Cardiac fibroblast (primary cell): ENCODE results near the gene WFDC1.

Experiments
- DNase-seq, 2 donors: peaks; one replicate each; pipeline versions ENCODE4 v3.0.0 to v3.0.0-alpha.2; 2010; ENCODE audit warnings: low read depth in 2 of 2
- H3K4me3 ChIP-seq, 2 donors: replicated peaks in 1 of 2; 1 replicate in 1 of 2; 2 replicates in 1 of 2; pipeline ENCODE4 v1.5.1; 2011; ENCODE audit warnings: low read depth in 2 of 2, low read length in 2 of 2, mild to moderate bottlenecking in 2 of 2, moderate library complexity in 1 of 2
- CTCF ChIP-seq: IDR thresholded peaks from one replicate; pipeline ENCODE4 v1.5.1; 2011; ENCODE audit warnings: low read depth, mild to moderate bottlenecking, low read length, inconsistent platforms

WFDC1 gene

DNA sequence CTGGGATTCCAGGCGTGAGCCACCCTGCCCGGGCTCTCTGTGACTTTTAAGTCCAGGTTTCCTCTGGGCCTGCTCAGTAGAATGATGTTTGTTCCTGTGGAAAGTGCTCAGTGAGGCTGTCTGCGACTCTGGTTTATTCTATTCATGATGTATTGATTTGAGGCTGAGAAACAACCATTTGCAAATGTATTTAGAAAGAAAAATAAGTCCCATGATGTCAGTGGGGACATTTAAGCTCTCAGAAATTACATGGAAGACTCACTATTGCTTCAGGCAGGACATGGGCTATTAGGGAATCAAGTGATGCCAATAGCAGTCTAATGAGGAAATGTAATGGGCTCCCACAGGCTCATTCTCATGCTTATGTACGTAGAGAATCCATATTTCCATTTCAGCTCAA lies 32.6 kb upstream of the WFDC1 start:
- no peak overlapping the region for H3K4me3 ChIP-seq
- no peak for TF ChIP-seq CTCF

GRCh38 chr16:84262939-84263338 lies 31.7 kb upstream of the WFDC1 start:
- no peak for TF ChIP-seq CTCF
- DNase-seq = no peak
- no peak overlapping the region for H3K4me3 ChIP-seq

More for the DNA sequence above, 32.6 kb upstream of the WFDC1 start:
- DNase-seq = no peak

DNA sequence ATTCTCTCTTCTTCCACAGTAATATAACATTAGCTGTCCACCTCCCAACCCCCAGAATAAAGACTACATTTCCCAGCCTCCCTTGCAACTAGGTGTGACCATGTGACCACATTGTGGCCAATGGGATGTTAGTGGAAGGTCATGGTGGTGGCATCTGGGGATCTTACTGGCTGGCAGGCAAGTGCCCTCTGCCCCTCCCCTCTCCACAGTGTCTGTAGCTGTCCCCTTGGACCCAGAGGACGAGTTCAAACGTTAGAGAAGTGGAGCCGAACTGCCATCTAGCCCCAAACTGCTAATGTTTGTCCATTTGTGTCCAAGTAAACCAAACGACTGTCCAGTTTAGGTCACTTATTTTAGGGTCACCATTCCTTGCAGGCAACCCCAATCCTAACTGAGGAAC lies 28.2 kb upstream of the WFDC1 start:
- TF ChIP-seq CTCF = no peak
- DNase-seq = peak; percentile 73 to 77
- no peak overlapping the region for H3K4me3 ChIP-seq

- no peak for DNase-seq
- no peak for TF ChIP-seq CTCF
- no peak overlapping the region for H3K4me3 ChIP-seq
Measured at GRCh38 chr16:84267380-84267779, 27.3 kb upstream of the WFDC1 start.

GRCh38 chr16:84268291-84269040 lies 26.2 kb upstream of the WFDC1 start:
- no peak for TF ChIP-seq CTCF
- H3K4me3 ChIP-seq = no peak overlapping the region
- no peak for DNase-seq

GRCh38 chr16:84270071-84270470 lies 24.6 kb upstream of the WFDC1 start:
- no peak for TF ChIP-seq CTCF
- DNase-seq = no peak
- H3K4me3 ChIP-seq = no peak overlapping the region

- no peak for DNase-seq
- TF ChIP-seq CTCF = no peak
- no peak overlapping the region for H3K4me3 ChIP-seq
Measured at GRCh38 chr16:84270531-84270930, 24.1 kb upstream of the WFDC1 start.
